Hair follicular keratinocyte (primary cell): ENCODE data around the gene PLA2G6. TPM values are rescaled to one million over a fixed set of nuclear protein-coding genes. Genes with fewer than 3 reads are reported as not detected.

Source experiments
- total RNA-seq: library from RNA; depleted of rRNA; stranded (reverse); fragments of >200 nt; gene quantifications from 2 replicates; pipeline ENCODE4 v1.2.3, GENCODE V29; 2015

PLA2G6 gene
- total RNA-seq, result 3.6 and 7.0 TPM in 2 replicates

GRCh38 chr22:38181453-38182200, at the start of gene PLA2G6:
Gene PLA2G6, minus strand, starts transcription at chr22:38181830. Its CDS starts 12,404 bp downstream, at chr22:38169426.

GRCh38 chr22:38201711-38202436, 20.2 kb upstream of the PLA2G6 start, which contains the start of gene MAFF:
Gene MAFF, plus strand, starts transcription at chr22:38201994. Its CDS starts 11,860 bp downstream, at chr22:38213854.

GRCh38 chr22:38110008-38110862, 71.4 kb downstream of the PLA2G6 start, which contains the start of gene BAIAP2L2:
Gene BAIAP2L2, minus strand, starts transcription at chr22:38110684. Its CDS starts 159 bp downstream, at chr22:38110525.

GRCh38 chr22:38083931-38084631, 97.5 kb downstream of the PLA2G6 start, which contains the start of gene SLC16A8:
Gene SLC16A8, minus strand, starts transcription at chr22:38084184. Its CDS starts 1,311 bp downstream, at chr22:38082873.

Other genes starting within 250 kb of the PLA2G6 start
- not detected in 2 replicates for gene C22orf23, start 228.2 kb downstream of the PLA2G6 start, total RNA-seq
- 69.7 and 134 TPM in 2 replicates for gene POLR2F, start 228.1 kb downstream of the PLA2G6 start, total RNA-seq
- not detected in 2 replicates for gene SOX10, start 197.3 kb downstream of the PLA2G6 start, total RNA-seq
- gene PICK1, start 124.4 kb downstream of the PLA2G6 start, total RNA-seq, result 20.2 and 42.6 TPM in 2 replicates
- not detected in 2 replicates for gene SLC16A8, start 97.6 kb downstream of the PLA2G6 start, total RNA-seq
- 7.1 and 16.0 TPM in 2 replicates for gene BAIAP2L2, start 71.1 kb downstream of the PLA2G6 start, total RNA-seq
- gene MAFF, start 20.2 kb upstream of the PLA2G6 start, total RNA-seq, result 18.5 and 44.9 TPM in 2 replicates
- gene TMEM184B, start 91.2 kb upstream of the PLA2G6 start, total RNA-seq, result 52.1 and 55.1 TPM in 2 replicates
- 181 and 214 TPM in 2 replicates for gene CSNK1E, start 135.6 kb upstream of the PLA2G6 start, total RNA-seq